Measurements from ENCODE around the gene CFHR5. TPM values are rescaled to one million over a fixed set of nuclear protein-coding genes. Genes with fewer than 3 reads are reported as not detected.

CFHR5 gene
- total and polyA plus RNA-seq, 2 of the 4 experiments (the other 2 are of a cell fraction): not detected

DNA sequence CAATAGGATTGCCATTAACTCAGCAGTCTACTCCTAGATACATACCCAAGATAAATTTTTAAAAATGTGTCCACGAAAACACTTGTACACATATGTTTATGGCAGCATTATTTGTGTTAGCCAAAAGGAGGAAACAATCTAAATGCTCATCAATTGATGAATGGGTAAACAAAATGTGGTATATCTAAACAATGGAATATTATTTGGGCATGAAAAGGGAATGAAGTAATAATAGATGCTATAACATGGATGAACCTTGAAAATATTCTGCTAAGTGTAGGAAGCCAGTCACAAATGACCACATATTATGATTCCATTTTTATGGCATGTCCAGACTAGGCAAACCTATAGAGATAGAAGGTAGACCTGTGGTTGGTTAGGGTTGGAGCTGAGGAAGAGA is 34.3 kb downstream of the CFHR5 start:
- no peak overlapping the region for H3K18ac ChIP-seq (ENCODE audit: low read depth, low read length)
- no peak overlapping the region for H3K23ac ChIP-seq (ENCODE audit: low read depth, low read length)
- no peak overlapping the region for H3K4me2 ChIP-seq (ENCODE audit: low read depth, low read length)
- ChIA-PET CTCF (no interaction called here), POLR2A (ENCODE audit: unreplicated experiment) (no interaction called here)
- H3K27ac ChIP-seq (ENCODE audit: insufficient read depth, low read length): no peak overlapping the region
- H3K14ac ChIP-seq (replicated peaks; ENCODE audit: low read depth, low read length): no peak overlapping the region
- DNase-seq (no peak), ATAC-seq (ENCODE audit: low read depth) (no peak)
- no peak overlapping the region for H2AK9ac ChIP-seq (replicated peaks; ENCODE audit: low read depth, low read length, poor library complexity)
- no peak overlapping the region for H4K91ac ChIP-seq (ENCODE audit: insufficient read depth, low read depth, low read length)
- no peak overlapping the region for H2BK120ac ChIP-seq (ENCODE audit: low read depth, low read length)
- no CpG with 5 or more reads among the region's 1 CpG for WGBS, 2 experiments (ENCODE audit: extremely low coverage in 2 of 2, insufficient read length in 1 of 2)
- H3K9ac ChIP-seq (ENCODE audit: low read depth, low read length): no peak overlapping the region
- H2AFZ ChIP-seq (replicated peaks; ENCODE audit: low read length, poor library complexity): no peak overlapping the region
- no peaks in the 10 kb centered on the region for H3K27me3 ChIP-seq (ENCODE audit: control insufficient read depth, insufficient read depth, low read length)
- H3K56ac ChIP-seq (ENCODE audit: extremely low read depth, insufficient read depth, low read length): no peak overlapping the region
- in situ Hi-C loops (cut with MboI; ENCODE audit: low sequenced_read_pairs): no loop called here
- no peak overlapping the region for H2AK5ac ChIP-seq (ENCODE audit: low read depth, low read length)
- no peak for TF ChIP-seq MAZ (IDR thresholded peaks at IDR 0.05; ENCODE audit: borderline replicate concordance, low read depth, low read length)
- no peak for TF ChIP-seq CHD1 (IDR thresholded peaks at IDR 0.05; ENCODE audit: low read depth, low read length)
- no peak for TF ChIP-seq RCOR1 (IDR thresholded peaks at IDR 0.05; ENCODE audit: insufficient replicate concordance, low read length)
- no peak for TF ChIP-seq CEBPB (IDR thresholded peaks at IDR 0.05; ENCODE audit: low read depth, low read length)
- no peak for TF ChIP-seq MAFK (IDR thresholded peaks at IDR 0.05; ENCODE audit: low read depth, low read length)
- no peak for TF ChIP-seq RAD21 (IDR thresholded peaks at IDR 0.05; ENCODE audit: low read length)
- TF ChIP-seq, protein P1, sequence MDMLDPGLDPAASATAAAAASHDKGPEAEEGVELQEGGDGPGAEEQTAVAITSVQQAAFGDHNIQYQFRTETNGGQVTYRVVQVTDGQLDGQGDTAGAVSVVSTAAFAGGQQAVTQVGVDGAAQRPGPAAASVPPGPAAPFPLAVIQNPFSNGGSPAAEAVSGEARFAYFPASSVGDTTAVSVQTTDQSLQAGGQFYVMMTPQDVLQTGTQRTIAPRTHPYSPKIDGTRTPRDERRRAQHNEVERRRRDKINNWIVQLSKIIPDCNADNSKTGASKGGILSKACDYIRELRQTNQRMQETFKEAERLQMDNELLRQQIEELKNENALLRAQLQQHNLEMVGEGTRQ (IDR thresholded peaks at IDR 0.05; ENCODE audit: low read depth, low read length): no peak
- no peak overlapping the region for H3K4ac ChIP-seq (ENCODE audit: low read depth, low read length)
- H3K4me3 ChIP-seq (ENCODE audit: insufficient read depth, low read depth, low read length): no peak overlapping the region
- no peak overlapping the region for H2BK5ac ChIP-seq (ENCODE audit: low read depth, low read length, poor library complexity, severe bottlenecking)
- H4K20me1 ChIP-seq (ENCODE audit: insufficient read depth, low read length): no peaks in the 10 kb centered on the region
- dilution Hi-C loops (cut with HindIII; ENCODE audit: low sequenced_read_pairs, unreplicated experiment): no loop called here
- no peak overlapping the region for H2BK20ac ChIP-seq (ENCODE audit: low read depth, low read length)
- H4K8ac ChIP-seq (ENCODE audit: low read depth in 2 of 2, low read length in 2 of 2): no peak overlapping the region
- no peak overlapping the region for H4K5ac ChIP-seq (ENCODE audit: low read depth, low read length)
- BruUV-seq (replicated peaks): no TSS peak
- intact Hi-C loops (cut with micrococcal nuclease): no loop called here
- no peaks in the 10 kb centered on the region for H3K36me3 ChIP-seq (ENCODE audit: control insufficient read depth, insufficient read depth, low read length)
- no peaks in the 10 kb centered on the region for H3K79me1 ChIP-seq (ENCODE audit: low read depth in 1 of 2, low read length in 2 of 2)
- H3K4me1 ChIP-seq (ENCODE audit: control insufficient read depth, insufficient read depth, low read length): no peaks in the 10 kb centered on the region
- no peaks in the 10 kb centered on the region for H3K9me3 ChIP-seq (ENCODE audit: control insufficient read depth, insufficient read depth, low read length)
- H3K9me1 ChIP-seq (ENCODE audit: insufficient read depth, low read length): no peaks in the 10 kb centered on the region
- no peak overlapping the region for H2BK15ac ChIP-seq (ENCODE audit: low read depth, low read length)
